SK-N-SH (cell line): ENCODE measurements around the gene CCR5. TPM values are rescaled to one million over a fixed set of nuclear protein-coding genes. Genes with fewer than 3 reads are reported as not detected.

Experiments
- CTCF ChIA-PET: fragments of 300-600, 350-600 bp; formaldehyde crosslinking; extraction: SDS; loops from one replicate; lab custom pipeline; 2021; lab: Yijun Ruan, JAX
- POLR2A ChIA-PET: fragments of 350-600 bp; sonication (Branson Sonifier 250); formaldehyde crosslinking; extraction: SDS; loops from one replicate; lab custom pipeline; 2020; ENCODE audit warnings: antibody characterized with exemption, inconsistent platforms; lab: Yijun Ruan, JAX
- DNase-seq: peaks from one replicate; pipeline ENCODE4 v3.0.0; 2012
- H2AFZ ChIP-seq: fragments of 200-600 bp; sonication (generic); 2 replicates; pipeline ENCODE4 v1.8.1; 2016; ENCODE audit warnings: antibody characterized with exemption, mild to moderate bottlenecking, low read depth
- H3F3A ChIP-seq: fragments of 200-600 bp; sonication (generic); replicated peaks from 2 replicates; pipeline ENCODE3; 2016; ENCODE audit warnings: antibody characterized with exemption, mild to moderate bottlenecking; ENCODE audit not compliant: insufficient read depth
- H3K27ac ChIP-seq, 2 experiments: fragments of 200-500 bp in 1 of 2; fragments of 200-600 bp in 1 of 2; sonication (Bioruptor generic) in 1 of 2; sonication (generic), shearing (Covaris generic) in 1 of 2; 2 replicates each; pipeline versions ENCODE4 v1.5.1 to v1.6.1; 2014 to 2016; ENCODE audit warnings: low read depth in 2 of 2, inconsistent platforms in 1 of 2, low read length in 1 of 2, mild to moderate bottlenecking in 1 of 2, mixed read lengths in 1 of 2
- H3K27me3 ChIP-seq: fragments of 200-600 bp; sonication (generic), shearing (Covaris generic); 2 replicates; pipeline ENCODE4 v1.6.1; 2016; ENCODE audit warnings: mixed run types; ENCODE audit not compliant: insufficient read depth
- H3K36me3 ChIP-seq, 2 experiments: fragments of 200-500 bp in 1 of 2; fragments of 200-600 bp in 1 of 2; sonication (Bioruptor generic) in 1 of 2; sonication (generic) in 1 of 2; replicated peaks in 1 of 2; 2 replicates each; pipeline versions ENCODE3 to v1.5.1; 2014 to 2016; ENCODE audit warnings: low read length in 1 of 2, mild to moderate bottlenecking in 1 of 2; ENCODE audit not compliant: insufficient read depth in 2 of 2, control insufficient read depth in 1 of 2
- H3K4me1 ChIP-seq, 2 experiments: fragments of 200-500 bp in 1 of 2; fragments of 200-600 bp in 1 of 2; sonication (Bioruptor generic) in 1 of 2; sonication (generic), shearing (Covaris generic) in 1 of 2; 2 replicates each; pipeline versions ENCODE4 v1.5.1 to v1.6.1; 2014 to 2016; ENCODE audit warnings: low read depth in 1 of 2, low read length in 1 of 2, mixed run types in 1 of 2; ENCODE audit not compliant: insufficient read depth in 2 of 2, control insufficient read depth in 1 of 2
- H3K4me2 ChIP-seq: fragments of 200-600 bp; sonication (generic), shearing (Covaris generic); 2 replicates; pipeline ENCODE4 v1.6.1; 2017; ENCODE audit warnings: mixed run types
- H3K4me3 ChIP-seq, 2 experiments: fragments of 200-500 bp in 1 of 2; fragments of 200-600 bp in 1 of 2; sonication (Bioruptor generic) in 1 of 2; sonication (generic), shearing (Covaris generic) in 1 of 2; 2 replicates each; pipeline versions ENCODE4 v1.5.1 to v1.8.1; 2014 to 2016; ENCODE audit warnings: low read depth in 2 of 2, inconsistent platforms in 1 of 2, low read length in 1 of 2, mild to moderate bottlenecking in 1 of 2, mixed read lengths in 1 of 2, moderate library complexity in 1 of 2
- H3K79me2 ChIP-seq: fragments of 200-600 bp; sonication (generic); 2 replicates; pipeline ENCODE4 v1.8.1; 2017; ENCODE audit warnings: mild to moderate bottlenecking; ENCODE audit not compliant: insufficient read depth
- H3K9ac ChIP-seq: fragments of 200-600 bp; sonication (generic); 2 replicates; pipeline ENCODE4 v1.6.1; 2017; ENCODE audit warnings: mixed run types
- H3K9me2 ChIP-seq: fragments of 200-600 bp; sonication (generic); 2 replicates; pipeline ENCODE4 v1.6.1; 2017; ENCODE audit warnings: mixed run types
- H3K9me3 ChIP-seq: fragments of 200-600 bp; sonication (generic); 2 replicates; pipeline ENCODE4 v1.6.1; 2017; ENCODE audit warnings: mixed run types, mild to moderate bottlenecking, moderate library complexity
- H4K20me1 ChIP-seq: fragments of 200-600 bp; sonication (generic); 2 replicates; pipeline ENCODE4 v1.6.1; 2017; ENCODE audit warnings: mild to moderate bottlenecking, mixed run types; ENCODE audit not compliant: insufficient read depth
- CHD2 ChIP-seq: fragments of 150-350 bp; IDR thresholded peaks from 2 replicates; pipeline ENCODE4 v1.6.1; 2018; ENCODE audit warnings: low read length; ENCODE audit not compliant: partially characterized antibody
- ELF1 ChIP-seq: IDR thresholded peaks from 2 replicates; pipeline ENCODE4 v1.4.0; 2012
- FOSL2 ChIP-seq: IDR thresholded peaks from 2 replicates; pipeline ENCODE4 v1.4.0; 2012; ENCODE audit warnings: low read depth, mild to moderate bottlenecking, moderate library complexity, borderline replicate concordance
- GABPA ChIP-seq: IDR thresholded peaks from 2 replicates; pipeline ENCODE4 v1.4.0; 2012; ENCODE audit warnings: low read depth, mild to moderate bottlenecking
- GATA2 ChIP-seq: sonication (generic); formaldehyde crosslinking; IDR thresholded peaks from 2 replicates; pipeline ENCODE4 v1.5.0; 2020; ENCODE audit warnings: mild to moderate bottlenecking, missing genetic modification reagents
- JUND ChIP-seq: IDR thresholded peaks from 2 replicates; pipeline ENCODE4 v1.4.0; 2012
- MEF2A ChIP-seq: IDR thresholded peaks from 2 replicates; pipeline ENCODE4 v1.4.0; 2012; ENCODE audit warnings: low read depth, borderline replicate concordance
- MXI1 ChIP-seq: IDR thresholded peaks from 2 replicates; pipeline ENCODE4 v1.6.1; 2012; ENCODE audit warnings: mild to moderate bottlenecking, low read depth, low read length, improper control_type of control experiment
- NRF1 ChIP-seq: IDR thresholded peaks from 2 replicates; pipeline ENCODE4 v1.6.1; 2012; ENCODE audit warnings: low read depth, mild to moderate bottlenecking, low read length
- SIN3A ChIP-seq: IDR thresholded peaks from 2 replicates; pipeline ENCODE4 v1.6.1; 2012; ENCODE audit warnings: low read depth, mild to moderate bottlenecking, low read length, moderate library complexity, borderline replicate concordance
- SMC3 ChIP-seq: IDR thresholded peaks from 2 replicates; pipeline ENCODE4 v1.6.1; 2012; ENCODE audit warnings: low read depth, low read length, improper control_type of control experiment
- TAF1 ChIP-seq: IDR thresholded peaks from 2 replicates; pipeline ENCODE4 v1.6.1; 2012; ENCODE audit warnings: low read depth, mild to moderate bottlenecking, low read length, moderate library complexity, borderline replicate concordance
- TCF12 ChIP-seq: IDR thresholded peaks from 2 replicates; pipeline ENCODE4 v1.4.0; 2012
- WGBS: methylation state at CpG from one replicate; pipeline ENCODE4 v1.1.6; 2017; ENCODE audit warnings: low lambda C conversion rate; 5-methylcytosine and 5-hydroxymethylcytosine counted together
- polyA plus RNA-seq, 3 experiments: library from polyadenylated mRNA; depleted of rRNA; stranded (reverse); fragments of >200 nt; gene quantifications; 2 replicates each; pipeline ENCODE4 v1.2.3, GENCODE V29; 2012
- TF ChIP-seq, protein P1 (sequence below): IDR thresholded peaks from 2 replicates; pipeline ENCODE4 v1.4.0; 2012; ENCODE audit warnings: low read depth, borderline replicate concordance
- TF ChIP-seq, protein P2 (sequence below): fragments of 150-350 bp; IDR thresholded peaks from 2 replicates; pipeline ENCODE4 v1.6.1; 2016; ENCODE audit warnings: mild to moderate bottlenecking, low read depth, low read length

The CCR5 gene
- polyA plus RNA-seq, 1 of the 3 experiments (the other 2 are of a cell fraction): not detected

DNA sequence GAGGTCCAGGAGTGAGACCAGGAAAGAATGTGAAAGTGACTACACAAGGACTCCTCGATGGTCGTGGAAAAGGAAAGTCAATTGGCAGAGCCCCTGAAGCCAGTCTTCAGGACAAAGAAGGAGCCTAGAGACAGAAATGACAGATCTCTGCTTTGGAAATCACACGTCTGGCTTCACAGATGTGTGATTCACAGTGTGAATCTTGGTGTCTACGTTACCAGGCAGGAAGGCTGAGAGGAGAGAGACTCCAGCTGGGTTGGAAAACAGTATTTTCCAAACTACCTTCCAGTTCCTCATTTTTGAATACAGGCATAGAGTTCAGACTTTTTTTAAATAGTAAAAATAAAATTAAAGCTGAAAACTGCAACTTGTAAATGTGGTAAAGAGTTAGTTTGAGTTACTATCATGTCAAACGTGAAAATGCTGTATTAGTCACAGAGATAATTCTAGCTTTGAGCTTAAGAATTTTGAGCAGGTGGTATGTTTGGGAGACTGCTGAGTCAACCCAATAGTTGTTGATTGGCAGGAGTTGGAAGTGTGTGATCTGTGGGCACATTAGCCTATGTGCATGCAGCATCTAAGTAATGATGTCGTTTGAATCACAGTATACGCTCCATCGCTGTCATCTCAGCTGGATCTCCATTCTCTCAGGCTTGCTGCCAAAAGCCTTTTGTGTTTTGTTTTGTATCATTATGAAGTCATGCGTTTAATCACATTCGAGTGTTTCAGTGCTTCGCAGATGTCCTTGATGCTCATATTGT is 10.8 kb upstream of the CCR5 start (continued):
- TF ChIP-seq, protein P1, sequence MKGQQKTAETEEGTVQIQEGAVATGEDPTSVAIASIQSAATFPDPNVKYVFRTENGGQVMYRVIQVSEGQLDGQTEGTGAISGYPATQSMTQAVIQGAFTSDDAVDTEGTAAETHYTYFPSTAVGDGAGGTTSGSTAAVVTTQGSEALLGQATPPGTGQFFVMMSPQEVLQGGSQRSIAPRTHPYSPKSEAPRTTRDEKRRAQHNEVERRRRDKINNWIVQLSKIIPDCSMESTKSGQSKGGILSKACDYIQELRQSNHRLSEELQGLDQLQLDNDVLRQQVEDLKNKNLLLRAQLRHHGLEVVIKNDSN: no peak
- TF ChIP-seq, protein P2, sequence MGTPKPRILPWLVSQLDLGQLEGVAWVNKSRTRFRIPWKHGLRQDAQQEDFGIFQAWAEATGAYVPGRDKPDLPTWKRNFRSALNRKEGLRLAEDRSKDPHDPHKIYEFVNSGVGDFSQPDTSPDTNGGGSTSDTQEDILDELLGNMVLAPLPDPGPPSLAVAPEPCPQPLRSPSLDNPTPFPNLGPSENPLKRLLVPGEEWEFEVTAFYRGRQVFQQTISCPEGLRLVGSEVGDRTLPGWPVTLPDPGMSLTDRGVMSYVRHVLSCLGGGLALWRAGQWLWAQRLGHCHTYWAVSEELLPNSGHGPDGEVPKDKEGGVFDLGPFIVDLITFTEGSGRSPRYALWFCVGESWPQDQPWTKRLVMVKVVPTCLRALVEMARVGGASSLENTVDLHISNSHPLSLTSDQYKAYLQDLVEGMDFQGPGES: no peak
- TF ChIP-seq ELF1 (no peak), JUND (no peak), GABPA (no peak)

DNA sequence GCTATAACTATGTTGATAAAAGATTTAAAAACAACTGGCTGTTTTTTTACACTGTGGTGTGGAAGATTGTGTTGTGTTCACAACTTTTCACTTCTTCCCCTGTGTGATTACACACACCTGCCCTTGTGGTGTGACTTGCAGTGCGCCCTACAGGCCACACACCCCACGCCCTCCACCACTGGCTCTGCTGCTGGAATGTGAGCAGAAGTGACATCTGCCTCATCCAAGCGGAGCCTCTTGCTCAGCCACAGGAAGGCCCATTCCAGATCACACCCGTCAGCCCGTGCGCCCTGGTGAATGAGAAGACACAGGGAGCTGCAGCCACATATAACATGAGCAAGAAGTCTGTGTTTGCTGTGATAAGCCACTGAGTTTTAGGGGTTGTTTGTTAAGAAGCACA is 9.8 kb upstream of the CCR5 start:
- Histone ChIP-seq H3K9me2 (no peaks in the 10 kb centered on the region), H4K20me1 (no peaks in the 10 kb centered on the region), H3K4me2 (no peak overlapping the region), H3K9ac (no peak overlapping the region), H3K4me1 (no peaks in the 10 kb centered on the region; a peak in 1 of 4 replicates), H3K9me3 (no peaks in the 10 kb centered on the region), H3F3A (no peaks in the 10 kb centered on the region), H3K36me3 (no peaks in the 10 kb centered on the region), H3K4me3 (no peak overlapping the region)
- WGBS: 25% methylated on average over 6 of the region's 6 CpGs
- CTCF ChIA-PET: interaction anchor here (1.0 kb wide), 1 partner anchor 8 kb away, joined by 3 read pairs; no protein-coding TSS in a partner anchor
- DNase-seq: no peak
- TF ChIP-seq TCF12 (no peak), CHD2 (no peak), MEF2A (no peak), JUND (no peak), MXI1 (no peak), GABPA (no peak), GATA2 (CRISPR knock-in tag) (no peak), TAF1 (no peak), FOSL2 (no peak), ELF1 (no peak), NRF1 (no peak), SMC3 (no peak), SIN3A (no peak)
- TF ChIP-seq, protein P2: no peak
- TF ChIP-seq, all 33 proteins: peak for 0
- no peak overlapping the region for H2AFZ ChIP-seq
- POLR2A ChIA-PET: no interaction called here
- peaks cover 30% of the 10 kb centered on the region; the same call in 1 of the 2 replicates for H3K27me3 ChIP-seq
- H3K27ac ChIP-seq: no peak overlapping the region
- H3K79me2 ChIP-seq: no peaks in the 10 kb centered on the region
